DOHH2 (cell line): ENCODE measurements around the gene SPTAN1.

ENCODE experiments used
- H3F3A ChIP-seq: fragments of 200-600 bp; sonication (generic), shearing (Covaris generic); 2 replicates; pipeline ENCODE4 v1.6.0; 2016; ENCODE audit warnings: antibody characterized with exemption, mild to moderate bottlenecking; ENCODE audit not compliant: control insufficient read depth, insufficient read depth
- H3K27ac ChIP-seq: fragments of 200-600 bp; sonication (generic); 2 replicates; pipeline ENCODE4 v1.5.1; 2014; ENCODE audit warnings: low read depth, mild to moderate bottlenecking, low read length, moderate library complexity
- H3K27me3 ChIP-seq: fragments of 200-600 bp; sonication (generic); 2 replicates; pipeline ENCODE4 v1.6.1; 2014; ENCODE audit warnings: mild to moderate bottlenecking, low read length, mixed read lengths; ENCODE audit not compliant: control insufficient read depth
- H3K36me3 ChIP-seq: fragments of 200-600 bp; sonication (generic); 2 replicates; pipeline ENCODE4 v1.6.1; 2014; ENCODE audit warnings: mild to moderate bottlenecking, low read length, moderate library complexity, mixed read lengths; ENCODE audit not compliant: control insufficient read depth
- H3K4me1 ChIP-seq: fragments of 200-600 bp; sonication (generic); 2 replicates; pipeline ENCODE4 v1.6.1; 2014; ENCODE audit warnings: mild to moderate bottlenecking, low read length, mixed read lengths; ENCODE audit not compliant: control insufficient read depth
- H3K4me2 ChIP-seq: fragments of 200-600 bp; sonication (generic); 2 replicates; pipeline ENCODE4 v1.6.0; 2014; ENCODE audit warnings: mild to moderate bottlenecking, low read length, moderate library complexity
- H3K4me3 ChIP-seq: fragments of 200-600 bp; sonication (generic); 2 replicates; pipeline ENCODE4 v1.5.1; 2014; ENCODE audit warnings: mild to moderate bottlenecking, low read length, mixed read lengths
- H3K79me2 ChIP-seq: fragments of 200-600 bp; sonication (generic); 2 replicates; pipeline ENCODE4 v1.6.1; 2014; ENCODE audit warnings: mild to moderate bottlenecking, low read length, mixed read lengths; ENCODE audit not compliant: control insufficient read depth
- H3K9me2 ChIP-seq: fragments of 200-600 bp; sonication (generic); replicated peaks from 2 replicates; pipeline ENCODE4 v1.6.1; 2014; ENCODE audit warnings: mild to moderate bottlenecking, low read length, mixed read lengths; ENCODE audit not compliant: control insufficient read depth
- H3K9me3 ChIP-seq: fragments of 200-600 bp; sonication (generic); 2 replicates; pipeline ENCODE4 v1.6.1; 2014; ENCODE audit warnings: antibody characterized with exemption, low read length, mixed read lengths; ENCODE audit not compliant: control insufficient read depth, insufficient read depth
- H4K20me1 ChIP-seq: fragments of 200-600 bp; sonication (generic); 2 replicates; pipeline ENCODE4 v1.6.0; 2014; ENCODE audit warnings: low read depth, mild to moderate bottlenecking, antibody characterized with exemption, low read length, moderate library complexity; ENCODE audit not compliant: control insufficient read depth, insufficient read depth
- CTCF ChIP-seq: fragments of 200-600 bp; sonication (generic); IDR thresholded peaks from one replicate; pipeline ENCODE4 v1.5.1; 2014; ENCODE audit warnings: antibody characterized with exemption, mild to moderate bottlenecking, low read depth, low read length; ENCODE audit not compliant: poor library complexity, severe bottlenecking
- EZH2phosphoT487 ChIP-seq: fragments of 200-600 bp; sonication (generic); IDR thresholded peaks from 2 replicates; pipeline ENCODE4 v1.6.1; 2017; ENCODE audit warnings: borderline replicate concordance, mild to moderate bottlenecking, antibody characterized with exemption, low read length, moderate library complexity, mixed read lengths

SPTAN1 gene

GRCh38 chr9:128632486-128632885 lies 80.1 kb downstream of the SPTAN1 start:
- H3K36me3 ChIP-seq, result peaks cover 85% of the 10 kb centered on the region
- H3K27ac ChIP-seq, result no peak overlapping the region
- no peaks in the 10 kb centered on the region for H3F3A ChIP-seq

GRCh38 chr9:128633057-128633456 lies 80.7 kb downstream of the SPTAN1 start:
- Histone ChIP-seq H3K27ac (no peak overlapping the region), H4K20me1 (no peaks in the 10 kb centered on the region)

More at GRCh38 chr9:128632486-128632885, 80.1 kb downstream of the SPTAN1 start:
- Histone ChIP-seq H3K4me1 (no peaks in the 10 kb centered on the region), H3K79me2 (no peaks in the 10 kb centered on the region), H4K20me1 (no peaks in the 10 kb centered on the region), H3K4me2 (no peak overlapping the region), H3K9me3 (no peaks in the 10 kb centered on the region), H3K9me2 (no peaks in the 10 kb centered on the region), H3K4me3 (no peak overlapping the region), H3K27me3 (no peaks in the 10 kb centered on the region)
- no peak for TF ChIP-seq EZH2phosphoT487
- TF ChIP-seq CTCF, result no peak

GRCh38 chr9:128633601-128634000 lies 81.2 kb downstream of the SPTAN1 start:
- Histone ChIP-seq H4K20me1 (no peaks in the 10 kb centered on the region), H3K4me2 (no peak overlapping the region), H3F3A (0 out of 2 replicates have a peak, but pooled peaks cover 1% of the 10 kb centered on the region), H3K79me2 (no peaks in the 10 kb centered on the region), H3K9me2 (no peaks in the 10 kb centered on the region), H3K4me3 (no peak overlapping the region), H3K36me3 (peaks cover 76% of the 10 kb centered on the region), H3K27ac (no peak overlapping the region), H3K9me3 (no peaks in the 10 kb centered on the region), H3K27me3 (no peaks in the 10 kb centered on the region), H3K4me1 (no peaks in the 10 kb centered on the region)
- TF ChIP-seq EZH2phosphoT487, result no peak
- no peak for TF ChIP-seq CTCF

More at GRCh38 chr9:128633057-128633456, 80.7 kb downstream of the SPTAN1 start:
- Histone ChIP-seq H3K4me2 (no peak overlapping the region), H3F3A (no peaks in the 10 kb centered on the region), H3K27me3 (no peaks in the 10 kb centered on the region), H3K4me3 (no peak overlapping the region), H3K9me2 (no peaks in the 10 kb centered on the region), H3K36me3 (peaks cover 79% of the 10 kb centered on the region), H3K4me1 (no peaks in the 10 kb centered on the region), H3K9me3 (no peaks in the 10 kb centered on the region), H3K79me2 (no peaks in the 10 kb centered on the region)
- TF ChIP-seq CTCF (no peak), EZH2phosphoT487 (no peak)

GRCh38 chr9:128634111-128634510 lies 81.7 kb downstream of the SPTAN1 start:
- 0 out of 2 replicates have a peak, but pooled peaks cover 3% of the 10 kb centered on the region for H3F3A ChIP-seq
- H3K4me1 ChIP-seq, result no peaks in the 10 kb centered on the region
- no peaks in the 10 kb centered on the region for H3K27me3 ChIP-seq
- no peaks in the 10 kb centered on the region for H3K9me3 ChIP-seq
- no peak overlapping the region for H3K4me2 ChIP-seq
- H3K27ac ChIP-seq, result no peak overlapping the region
- peaks cover 73% of the 10 kb centered on the region for H3K36me3 ChIP-seq
- no peak overlapping the region for H3K4me3 ChIP-seq
- TF ChIP-seq EZH2phosphoT487 (no peak), CTCF (no peak)
- H4K20me1 ChIP-seq, result no peaks in the 10 kb centered on the region
- no peaks in the 10 kb centered on the region for H3K9me2 ChIP-seq
- no peaks in the 10 kb centered on the region for H3K79me2 ChIP-seq
